ENCODE measurements around the gene LYRM2.

DNA sequence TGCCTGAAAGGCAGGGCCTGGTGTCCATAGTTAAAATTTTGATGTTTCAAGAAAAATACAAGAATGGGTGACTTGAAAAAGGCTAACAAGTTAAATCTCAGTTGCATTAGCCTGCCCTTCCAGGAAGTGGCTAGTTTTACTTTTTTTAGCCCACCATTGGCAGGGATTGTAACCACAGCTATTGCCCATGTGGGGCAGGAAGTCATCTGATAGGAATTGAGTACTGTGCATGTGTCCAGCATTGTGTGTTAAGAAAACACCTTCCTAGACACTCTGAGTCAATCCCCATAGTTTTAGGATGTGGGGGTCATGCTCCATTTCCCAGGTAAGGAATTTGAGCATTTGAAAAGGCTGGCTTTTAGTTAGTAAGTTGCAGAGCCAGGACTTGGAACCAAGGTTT, 26.9 kb downstream of the LYRM2 start:
- TF ChIP-seq CTCF (conservative IDR thresholded peaks at IDR 0.05; ENCODE audit: low read depth, low read length): no peak
- TF ChIP-seq EZH2 (IDR thresholded peaks at IDR 0.05; ENCODE audit: low read length, unreplicated experiment): no peak

Measured in PC-3 (cell line).